WTC11 (cell line): Measurements from ENCODE around the gene OR52K2. TPM values are rescaled to one million over a fixed set of nuclear protein-coding genes. Genes with fewer than 3 reads are reported as not detected.

Experiments
- ATAC-seq: fragments of 200-7000 bp; cut with Tn5 transposase; 2 replicates; pipeline ENCODE4 v1.10.0; 2021; ENCODE audit warnings: mild to moderate bottlenecking, moderate library complexity
- CTCF ChIA-PET: fragments of 300-600 bp; sonication (Branson Sonifier 250); formaldehyde crosslinking; loops from one replicate; lab custom pipeline; 2021; ENCODE audit warnings: antibody characterized with exemption; lab: Charles Lee
- POLR2A ChIA-PET: fragments of 350-600 bp; sonication (Branson Sonifier 250); formaldehyde crosslinking; loops from one replicate; lab custom pipeline; 2021; ENCODE audit warnings: antibody characterized with exemption; lab: Charles Lee
- DNase-seq: peaks from one replicate; pipeline ENCODE4 v3.0.0; 2021; ENCODE audit warnings: low spot score
- H3K27ac Mint-ChIP-seq: 2 replicates; pipeline ENCODE4 v1.8.0; 2021; ENCODE audit warnings: mixed read lengths
- H3K27me3 Mint-ChIP-seq: 2 replicates; pipeline ENCODE4 v1.8.0; 2021; ENCODE audit warnings: low read depth, mild to moderate bottlenecking, moderate library complexity, mixed read lengths
- H3K36me3 Mint-ChIP-seq: 2 replicates; pipeline ENCODE4 v1.8.0; 2021; ENCODE audit warnings: mixed read lengths
- H3K4me1 Mint-ChIP-seq: 2 replicates; pipeline ENCODE4 v1.8.0; 2022; ENCODE audit warnings: mixed read lengths
- H3K4me3 Mint-ChIP-seq: 2 replicates; pipeline ENCODE4 v1.8.0; 2021; ENCODE audit warnings: mild to moderate bottlenecking, moderate library complexity, mixed read lengths
- H3K9me3 Mint-ChIP-seq: 2 replicates; pipeline ENCODE4 v1.8.0; 2021; ENCODE audit warnings: mixed read lengths
- CBFB ChIP-seq: sonication (generic); formaldehyde crosslinking; IDR thresholded peaks from 2 replicates; pipeline ENCODE4 v1.8.1; 2022; ENCODE audit warnings: mild to moderate bottlenecking, low read depth, missing genetic modification reagents
- GABPB1 ChIP-seq: sonication (generic); formaldehyde crosslinking; IDR thresholded peaks from 2 replicates; pipeline ENCODE4 v1.8.1; 2023; ENCODE audit warnings: mild to moderate bottlenecking, missing genetic modification reagents
- NFE2L1 ChIP-seq: sonication (generic); formaldehyde crosslinking; IDR thresholded peaks from 2 replicates; pipeline ENCODE4 v1.8.1; 2023; ENCODE audit warnings: missing genetic modification reagents
- SMAD3 ChIP-seq: sonication (generic); formaldehyde crosslinking; IDR thresholded peaks from 2 replicates; pipeline ENCODE4 v1.8.0; 2022; ENCODE audit warnings: missing genetic modification reagents, mild to moderate bottlenecking, borderline replicate concordance
- TEAD1 ChIP-seq: sonication (generic); formaldehyde crosslinking; IDR thresholded peaks from 2 replicates; pipeline ENCODE4 v1.8.0; 2022; ENCODE audit warnings: mild to moderate bottlenecking, missing genetic modification reagents
- TEAD4 ChIP-seq: sonication (generic); formaldehyde crosslinking; IDR thresholded peaks from 2 replicates; pipeline ENCODE4 v1.8.0; 2022; ENCODE audit warnings: mild to moderate bottlenecking, missing genetic modification reagents
- TP53 ChIP-seq: sonication (generic); formaldehyde crosslinking; IDR thresholded peaks from 2 replicates; pipeline ENCODE4 v1.8.1; 2023; ENCODE audit warnings: mild to moderate bottlenecking, missing genetic modification reagents
- total RNA-seq: library from RNA; stranded (reverse); gene quantifications from 3 replicates; pipeline ENCODE4 v1.2.3, GENCODE V29; 2021
- TF ChIP-seq, protein P1 (sequence below): sonication (generic); formaldehyde crosslinking; IDR thresholded peaks from 2 replicates; pipeline ENCODE4 v1.8.0; 2022; ENCODE audit warnings: missing genetic modification reagents
- TF ChIP-seq, protein P2 (sequence below): sonication (generic); formaldehyde crosslinking; IDR thresholded peaks from 2 replicates; pipeline ENCODE4 v1.8.1; 2022; ENCODE audit warnings: low read depth, mild to moderate bottlenecking, moderate library complexity, missing genetic modification reagents, borderline replicate concordance
- TF ChIP-seq, protein P3 (sequence below): sonication (generic); formaldehyde crosslinking; IDR thresholded peaks from 2 replicates; pipeline ENCODE4 v1.8.0; 2023; ENCODE audit warnings: missing genetic modification reagents
- TF ChIP-seq, protein P4 (sequence below): sonication (generic); formaldehyde crosslinking; IDR thresholded peaks from 2 replicates; pipeline ENCODE4 v1.8.0; 2023; ENCODE audit warnings: mild to moderate bottlenecking, missing genetic modification reagents
- TF ChIP-seq, protein P5 (sequence below): sonication (generic); formaldehyde crosslinking; IDR thresholded peaks from 2 replicates; pipeline ENCODE4 v1.8.0; 2023; ENCODE audit warnings: missing genetic modification reagents, mild to moderate bottlenecking, borderline replicate concordance
- TF ChIP-seq, protein P6 (sequence below): sonication (generic); formaldehyde crosslinking; IDR thresholded peaks from 2 replicates; pipeline ENCODE4 v1.8.0; 2022; ENCODE audit warnings: mild to moderate bottlenecking, missing genetic modification reagents
- TF ChIP-seq, protein P7 (sequence below): sonication (generic); formaldehyde crosslinking; IDR thresholded peaks from 2 replicates; pipeline ENCODE4 v1.8.1; 2022; ENCODE audit warnings: mild to moderate bottlenecking, moderate library complexity, missing genetic modification reagents

The OR52K2 gene
- total RNA-seq, 1 experiment from 2014 or later, result not detected

DNA sequence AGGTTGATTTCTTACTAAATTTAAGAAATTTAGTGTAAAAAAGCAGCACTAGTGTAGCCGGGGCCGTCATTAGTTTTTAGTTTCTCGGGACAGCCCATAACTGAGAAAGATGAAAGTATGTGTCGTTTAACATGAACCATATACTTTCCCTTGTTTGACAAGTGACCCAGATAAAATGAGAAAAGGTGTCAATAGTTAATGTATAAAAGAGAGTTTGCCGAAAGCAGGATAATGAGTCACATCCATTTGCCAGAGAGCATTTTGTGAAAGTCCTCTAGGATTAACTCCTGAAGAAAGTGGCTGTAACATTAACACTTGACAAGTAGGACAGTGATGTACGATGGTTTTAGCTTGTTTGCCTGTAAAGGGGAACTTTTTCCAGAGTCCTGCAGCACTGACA is 46.9 kb downstream of the OR52K2 start:
- H3K4me1 Mint-ChIP-seq, result peaks cover 6% of the 10 kb centered on the region
- H3K4me3 Mint-ChIP-seq, result no peak overlapping the region
- H3K27ac Mint-ChIP-seq, result no peak overlapping the region
- POLR2A ChIA-PET, result no interaction called here
- CTCF ChIA-PET, result interaction anchor here (1.1 to 1.4 kb wide), 2 partner anchors 44 to 292 kb away, joined by 3 to 4 read pairs; no protein-coding TSS in a partner anchor
- H3K36me3 Mint-ChIP-seq, result peaks cover 11% of the 10 kb centered on the region
- ATAC-seq (no peak), DNase-seq (no peak)
- TF ChIP-seq, protein P1, sequence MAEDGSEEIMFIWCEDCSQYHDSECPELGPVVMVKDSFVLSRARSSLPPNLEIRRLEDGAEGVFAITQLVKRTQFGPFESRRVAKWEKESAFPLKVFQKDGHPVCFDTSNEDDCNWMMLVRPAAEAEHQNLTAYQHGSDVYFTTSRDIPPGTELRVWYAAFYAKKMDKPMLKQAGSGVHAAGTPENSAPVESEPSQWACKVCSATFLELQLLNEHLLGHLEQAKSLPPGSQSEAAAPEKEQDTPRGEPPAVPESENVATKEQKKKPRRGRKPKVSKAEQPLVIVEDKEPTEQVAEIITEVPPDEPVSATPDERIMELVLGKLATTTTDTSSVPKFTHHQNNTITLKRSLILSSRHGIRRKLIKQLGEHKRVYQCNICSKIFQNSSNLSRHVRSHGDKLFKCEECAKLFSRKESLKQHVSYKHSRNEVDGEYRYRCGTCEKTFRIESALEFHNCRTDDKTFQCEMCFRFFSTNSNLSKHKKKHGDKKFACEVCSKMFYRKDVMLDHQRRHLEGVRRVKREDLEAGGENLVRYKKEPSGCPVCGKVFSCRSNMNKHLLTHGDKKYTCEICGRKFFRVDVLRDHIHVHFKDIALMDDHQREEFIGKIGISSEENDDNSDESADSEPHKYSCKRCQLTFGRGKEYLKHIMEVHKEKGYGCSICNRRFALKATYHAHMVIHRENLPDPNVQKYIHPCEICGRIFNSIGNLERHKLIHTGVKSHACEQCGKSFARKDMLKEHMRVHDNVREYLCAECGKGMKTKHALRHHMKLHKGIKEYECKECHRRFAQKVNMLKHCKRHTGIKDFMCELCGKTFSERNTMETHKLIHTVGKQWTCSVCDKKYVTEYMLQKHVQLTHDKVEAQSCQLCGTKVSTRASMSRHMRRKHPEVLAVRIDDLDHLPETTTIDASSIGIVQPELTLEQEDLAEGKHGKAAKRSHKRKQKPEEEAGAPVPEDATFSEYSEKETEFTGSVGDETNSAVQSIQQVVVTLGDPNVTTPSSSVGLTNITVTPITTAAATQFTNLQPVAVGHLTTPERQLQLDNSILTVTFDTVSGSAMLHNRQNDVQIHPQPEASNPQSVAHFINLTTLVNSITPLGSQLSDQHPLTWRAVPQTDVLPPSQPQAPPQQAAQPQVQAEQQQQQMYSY, result no peak
- no peak for TF ChIP-seq TEAD1
- H3K9me3 Mint-ChIP-seq, result peaks cover 14% of the 10 kb centered on the region
- H3K27me3 Mint-ChIP-seq, result no peaks in the 10 kb centered on the region

DNA sequence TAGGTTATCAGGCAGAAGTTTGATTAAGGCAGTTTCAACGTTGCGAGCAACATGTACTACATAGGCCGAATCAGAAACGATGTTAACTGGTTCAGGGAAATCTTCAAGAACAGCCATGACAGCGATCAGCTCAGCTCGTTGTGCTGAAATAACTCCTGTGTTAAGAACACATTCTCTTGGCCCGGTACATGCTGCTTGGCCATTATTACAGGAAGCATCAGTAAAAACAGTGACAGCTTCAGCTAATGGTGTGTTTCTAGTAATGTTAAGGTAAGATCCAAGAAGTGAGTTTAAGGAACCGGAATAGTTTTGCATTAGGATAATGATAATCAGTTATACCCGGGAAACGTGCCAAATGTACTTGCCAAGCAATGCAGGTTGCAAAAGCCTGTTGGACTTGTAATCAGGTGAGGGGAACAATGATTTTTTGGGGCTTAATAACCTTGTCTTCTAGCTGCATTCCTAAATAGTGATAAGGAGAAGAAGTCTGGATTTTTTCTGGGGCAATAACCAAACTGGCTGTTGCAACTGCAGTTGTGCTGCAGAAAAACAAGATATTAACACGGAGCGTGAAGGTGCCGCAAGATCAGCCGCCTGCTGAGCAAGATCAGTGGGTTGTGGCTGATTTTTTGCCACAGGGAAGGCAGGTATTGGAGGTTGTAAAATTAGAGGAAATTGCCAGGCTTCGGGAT is 47.6 kb downstream of the OR52K2 start:
- Mint-ChIP-seq H3K9me3 (peaks cover 7% of the 10 kb centered on the region), H3K36me3 (peaks cover 6% of the 10 kb centered on the region), H3K4me3 (no peak overlapping the region), H3K27me3 (no peaks in the 10 kb centered on the region), H3K4me1 (peaks cover 6% of the 10 kb centered on the region), H3K27ac (no peak overlapping the region)
- ChIA-PET POLR2A (no interaction called here), CTCF (interaction anchor here (1.1 to 1.4 kb wide), 2 partner anchors 43 to 293 kb away, joined by 3 to 4 read pairs; no protein-coding TSS in a partner anchor)
- ATAC-seq, result no peak
- DNase-seq, result no peak
- TF ChIP-seq GABPB1 (CRISPR knock-in tag) (no peak), CBFB (CRISPR knock-in tag) (no peak), SMAD3 (no peak), TP53 (CRISPR knock-in tag) (no peak), NFE2L1 (CRISPR knock-in tag) (no peak), TEAD4 (CRISPR knock-in tag) (no peak)
- TF ChIP-seq, protein P2, sequence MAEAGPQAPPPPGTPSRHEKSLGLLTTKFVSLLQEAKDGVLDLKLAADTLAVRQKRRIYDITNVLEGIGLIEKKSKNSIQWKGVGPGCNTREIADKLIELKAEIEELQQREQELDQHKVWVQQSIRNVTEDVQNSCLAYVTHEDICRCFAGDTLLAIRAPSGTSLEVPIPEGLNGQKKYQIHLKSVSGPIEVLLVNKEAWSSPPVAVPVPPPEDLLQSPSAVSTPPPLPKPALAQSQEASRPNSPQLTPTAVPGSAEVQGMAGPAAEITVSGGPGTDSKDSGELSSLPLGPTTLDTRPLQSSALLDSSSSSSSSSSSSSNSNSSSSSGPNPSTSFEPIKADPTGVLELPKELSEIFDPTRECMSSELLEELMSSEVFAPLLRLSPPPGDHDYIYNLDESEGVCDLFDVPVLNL (CRISPR knock-in tag), result no peak
- TF ChIP-seq, protein P3, sequence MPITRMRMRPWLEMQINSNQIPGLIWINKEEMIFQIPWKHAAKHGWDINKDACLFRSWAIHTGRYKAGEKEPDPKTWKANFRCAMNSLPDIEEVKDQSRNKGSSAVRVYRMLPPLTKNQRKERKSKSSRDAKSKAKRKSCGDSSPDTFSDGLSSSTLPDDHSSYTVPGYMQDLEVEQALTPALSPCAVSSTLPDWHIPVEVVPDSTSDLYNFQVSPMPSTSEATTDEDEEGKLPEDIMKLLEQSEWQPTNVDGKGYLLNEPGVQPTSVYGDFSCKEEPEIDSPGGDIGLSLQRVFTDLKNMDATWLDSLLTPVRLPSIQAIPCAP (CRISPR knock-in tag), result no peak
- TF ChIP-seq, protein P4, sequence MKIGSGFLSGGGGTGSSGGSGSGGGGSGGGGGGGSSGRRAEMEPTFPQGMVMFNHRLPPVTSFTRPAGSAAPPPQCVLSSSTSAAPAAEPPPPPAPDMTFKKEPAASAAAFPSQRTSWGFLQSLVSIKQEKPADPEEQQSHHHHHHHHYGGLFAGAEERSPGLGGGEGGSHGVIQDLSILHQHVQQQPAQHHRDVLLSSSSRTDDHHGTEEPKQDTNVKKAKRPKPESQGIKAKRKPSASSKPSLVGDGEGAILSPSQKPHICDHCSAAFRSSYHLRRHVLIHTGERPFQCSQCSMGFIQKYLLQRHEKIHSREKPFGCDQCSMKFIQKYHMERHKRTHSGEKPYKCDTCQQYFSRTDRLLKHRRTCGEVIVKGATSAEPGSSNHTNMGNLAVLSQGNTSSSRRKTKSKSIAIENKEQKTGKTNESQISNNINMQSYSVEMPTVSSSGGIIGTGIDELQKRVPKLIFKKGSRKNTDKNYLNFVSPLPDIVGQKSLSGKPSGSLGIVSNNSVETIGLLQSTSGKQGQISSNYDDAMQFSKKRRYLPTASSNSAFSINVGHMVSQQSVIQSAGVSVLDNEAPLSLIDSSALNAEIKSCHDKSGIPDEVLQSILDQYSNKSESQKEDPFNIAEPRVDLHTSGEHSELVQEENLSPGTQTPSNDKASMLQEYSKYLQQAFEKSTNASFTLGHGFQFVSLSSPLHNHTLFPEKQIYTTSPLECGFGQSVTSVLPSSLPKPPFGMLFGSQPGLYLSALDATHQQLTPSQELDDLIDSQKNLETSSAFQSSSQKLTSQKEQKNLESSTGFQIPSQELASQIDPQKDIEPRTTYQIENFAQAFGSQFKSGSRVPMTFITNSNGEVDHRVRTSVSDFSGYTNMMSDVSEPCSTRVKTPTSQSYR (CRISPR knock-in tag), result no peak
- TF ChIP-seq, protein P5, sequence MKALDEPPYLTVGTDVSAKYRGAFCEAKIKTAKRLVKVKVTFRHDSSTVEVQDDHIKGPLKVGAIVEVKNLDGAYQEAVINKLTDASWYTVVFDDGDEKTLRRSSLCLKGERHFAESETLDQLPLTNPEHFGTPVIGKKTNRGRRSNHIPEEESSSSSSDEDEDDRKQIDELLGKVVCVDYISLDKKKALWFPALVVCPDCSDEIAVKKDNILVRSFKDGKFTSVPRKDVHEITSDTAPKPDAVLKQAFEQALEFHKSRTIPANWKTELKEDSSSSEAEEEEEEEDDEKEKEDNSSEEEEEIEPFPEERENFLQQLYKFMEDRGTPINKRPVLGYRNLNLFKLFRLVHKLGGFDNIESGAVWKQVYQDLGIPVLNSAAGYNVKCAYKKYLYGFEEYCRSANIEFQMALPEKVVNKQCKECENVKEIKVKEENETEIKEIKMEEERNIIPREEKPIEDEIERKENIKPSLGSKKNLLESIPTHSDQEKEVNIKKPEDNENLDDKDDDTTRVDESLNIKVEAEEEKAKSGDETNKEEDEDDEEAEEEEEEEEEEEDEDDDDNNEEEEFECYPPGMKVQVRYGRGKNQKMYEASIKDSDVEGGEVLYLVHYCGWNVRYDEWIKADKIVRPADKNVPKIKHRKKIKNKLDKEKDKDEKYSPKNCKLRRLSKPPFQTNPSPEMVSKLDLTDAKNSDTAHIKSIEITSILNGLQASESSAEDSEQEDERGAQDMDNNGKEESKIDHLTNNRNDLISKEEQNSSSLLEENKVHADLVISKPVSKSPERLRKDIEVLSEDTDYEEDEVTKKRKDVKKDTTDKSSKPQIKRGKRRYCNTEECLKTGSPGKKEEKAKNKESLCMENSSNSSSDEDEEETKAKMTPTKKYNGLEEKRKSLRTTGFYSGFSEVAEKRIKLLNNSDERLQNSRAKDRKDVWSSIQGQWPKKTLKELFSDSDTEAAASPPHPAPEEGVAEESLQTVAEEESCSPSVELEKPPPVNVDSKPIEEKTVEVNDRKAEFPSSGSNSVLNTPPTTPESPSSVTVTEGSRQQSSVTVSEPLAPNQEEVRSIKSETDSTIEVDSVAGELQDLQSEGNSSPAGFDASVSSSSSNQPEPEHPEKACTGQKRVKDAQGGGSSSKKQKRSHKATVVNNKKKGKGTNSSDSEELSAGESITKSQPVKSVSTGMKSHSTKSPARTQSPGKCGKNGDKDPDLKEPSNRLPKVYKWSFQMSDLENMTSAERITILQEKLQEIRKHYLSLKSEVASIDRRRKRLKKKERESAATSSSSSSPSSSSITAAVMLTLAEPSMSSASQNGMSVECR (CRISPR knock-in tag), result no peak
- TF ChIP-seq, protein P1, result no peak
- TF ChIP-seq, protein P6, sequence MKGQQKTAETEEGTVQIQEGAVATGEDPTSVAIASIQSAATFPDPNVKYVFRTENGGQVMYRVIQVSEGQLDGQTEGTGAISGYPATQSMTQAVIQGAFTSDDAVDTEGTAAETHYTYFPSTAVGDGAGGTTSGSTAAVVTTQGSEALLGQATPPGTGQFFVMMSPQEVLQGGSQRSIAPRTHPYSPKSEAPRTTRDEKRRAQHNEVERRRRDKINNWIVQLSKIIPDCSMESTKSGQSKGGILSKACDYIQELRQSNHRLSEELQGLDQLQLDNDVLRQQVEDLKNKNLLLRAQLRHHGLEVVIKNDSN, result no peak
- TF ChIP-seq, protein P7, sequence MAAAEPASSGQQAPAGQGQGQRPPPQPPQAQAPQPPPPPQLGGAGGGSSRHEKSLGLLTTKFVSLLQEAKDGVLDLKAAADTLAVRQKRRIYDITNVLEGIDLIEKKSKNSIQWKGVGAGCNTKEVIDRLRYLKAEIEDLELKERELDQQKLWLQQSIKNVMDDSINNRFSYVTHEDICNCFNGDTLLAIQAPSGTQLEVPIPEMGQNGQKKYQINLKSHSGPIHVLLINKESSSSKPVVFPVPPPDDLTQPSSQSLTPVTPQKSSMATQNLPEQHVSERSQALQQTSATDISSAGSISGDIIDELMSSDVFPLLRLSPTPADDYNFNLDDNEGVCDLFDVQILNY (CRISPR knock-in tag), result no peak
